Activated gamma-delta T cell (primary cell): ENCODE data around the gene MACF1.

Experiments
- DNase-seq: peaks from one replicate; lab custom pipeline; 2025; lab: John Stamatoyannopoulos, UW

The MACF1 gene

DNA sequence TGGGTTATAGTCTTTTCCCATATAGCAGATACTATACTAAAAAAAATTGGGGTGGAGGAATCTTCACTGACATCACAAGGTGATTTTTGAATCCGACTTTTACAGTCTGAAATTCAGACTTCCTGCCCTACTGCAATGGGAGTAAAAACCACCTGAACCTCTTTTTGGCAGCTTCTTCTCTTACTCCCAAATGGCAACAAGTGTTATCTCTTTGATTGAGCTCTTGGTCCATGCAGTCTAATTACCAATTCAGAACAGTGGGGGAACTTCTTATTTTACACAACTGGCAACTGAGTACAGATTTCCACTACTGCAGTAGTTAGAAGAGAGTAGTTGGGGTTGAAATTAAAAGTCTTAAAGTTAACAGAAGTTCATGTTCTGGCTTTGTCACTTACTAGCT lies 62.3 kb downstream of the MACF1 start:
- DNase-seq = no peak

DNA sequence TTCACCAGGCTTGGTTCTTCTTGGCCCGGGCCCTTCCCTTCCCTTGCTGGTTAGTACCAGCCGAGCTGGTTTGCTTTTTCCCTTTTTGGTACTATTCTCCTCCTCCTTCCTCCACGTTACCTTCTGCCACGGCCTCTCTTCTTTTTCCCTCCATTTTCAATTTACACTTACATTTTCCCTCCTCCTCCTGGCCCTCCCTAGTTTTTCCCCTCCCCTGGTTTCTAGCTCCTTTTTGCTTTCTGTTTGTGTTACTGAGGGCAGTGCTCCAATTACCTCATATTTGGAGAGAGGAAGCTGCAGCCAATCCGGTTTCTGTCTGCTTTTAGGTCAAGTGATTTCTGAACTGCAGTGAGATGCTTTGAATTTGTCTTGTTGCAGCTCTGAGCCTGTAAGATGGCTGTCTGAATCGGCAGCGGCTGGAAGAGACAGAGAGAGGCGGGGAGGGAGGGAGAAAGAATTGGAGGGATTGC lies 63.7 kb downstream of the MACF1 start:
- DNase-seq = no peak

DNA sequence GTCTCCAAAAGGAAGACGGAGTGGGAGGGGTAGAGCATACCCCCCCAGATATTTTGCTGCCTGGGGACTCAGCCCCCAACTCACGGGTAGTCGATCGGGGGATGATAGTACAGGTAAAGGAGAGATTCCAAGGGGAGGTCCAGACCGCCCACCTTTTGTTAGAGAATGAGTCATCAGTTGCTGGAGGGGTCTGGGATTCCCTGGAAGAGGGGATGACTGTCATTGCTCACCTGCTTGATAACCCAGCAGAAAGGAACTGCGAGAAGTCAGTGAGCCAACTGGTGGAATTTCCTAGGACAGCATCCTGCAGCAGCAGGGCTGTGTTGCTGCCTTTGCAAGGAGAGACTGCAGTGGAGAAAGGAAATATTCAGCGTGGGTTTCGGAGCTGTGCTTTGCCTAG lies 64.4 kb downstream of the MACF1 start:
- no peak for DNase-seq

DNA sequence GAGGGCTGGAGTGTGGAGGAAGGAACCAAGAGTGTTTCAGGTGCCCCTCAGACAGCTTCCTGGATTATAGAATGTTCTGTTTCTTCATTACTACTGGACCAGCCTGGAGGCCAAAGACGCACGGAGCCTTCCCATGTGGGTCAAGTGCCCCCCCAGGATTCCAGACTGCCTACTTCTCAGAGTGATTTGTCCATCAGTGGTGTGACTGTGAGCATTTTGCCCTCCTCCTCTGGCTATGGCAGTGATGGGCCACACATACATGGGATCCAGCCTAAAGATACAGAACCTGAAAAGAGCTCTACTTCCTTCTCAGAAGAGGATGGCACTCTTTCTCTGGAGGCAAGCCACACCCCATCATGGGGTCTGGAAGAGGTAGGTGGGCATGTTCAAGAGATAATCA lies 64.9 kb downstream of the MACF1 start:
- no peak for DNase-seq

DNA sequence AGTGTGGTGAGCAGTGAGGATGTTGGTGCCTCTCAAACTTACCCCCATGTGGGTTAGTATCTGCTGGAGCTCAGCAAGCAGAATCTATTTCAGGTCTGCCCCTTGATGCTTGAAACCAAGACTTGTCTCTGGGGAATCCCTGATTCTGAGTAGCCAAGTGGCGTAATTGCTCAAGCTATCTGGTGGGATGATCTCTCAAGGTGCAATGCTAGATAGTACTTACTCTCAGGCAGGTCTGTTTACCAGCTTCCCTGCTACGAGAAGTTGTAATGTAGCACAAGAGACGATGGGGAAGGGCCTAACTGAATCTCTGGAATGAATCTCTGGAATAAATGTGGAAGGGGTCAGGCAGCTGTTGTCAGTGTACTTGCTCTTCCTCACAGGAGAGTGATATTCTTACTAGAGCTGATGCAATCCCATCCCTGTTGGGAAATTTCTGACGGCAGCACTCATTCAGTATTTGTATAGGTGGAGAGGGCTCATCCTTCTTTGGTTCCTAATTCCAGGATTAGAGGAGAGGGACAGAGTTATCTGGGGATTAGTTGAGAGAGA lies 65.4 kb downstream of the MACF1 start:
- DNase-seq = no peak

DNA sequence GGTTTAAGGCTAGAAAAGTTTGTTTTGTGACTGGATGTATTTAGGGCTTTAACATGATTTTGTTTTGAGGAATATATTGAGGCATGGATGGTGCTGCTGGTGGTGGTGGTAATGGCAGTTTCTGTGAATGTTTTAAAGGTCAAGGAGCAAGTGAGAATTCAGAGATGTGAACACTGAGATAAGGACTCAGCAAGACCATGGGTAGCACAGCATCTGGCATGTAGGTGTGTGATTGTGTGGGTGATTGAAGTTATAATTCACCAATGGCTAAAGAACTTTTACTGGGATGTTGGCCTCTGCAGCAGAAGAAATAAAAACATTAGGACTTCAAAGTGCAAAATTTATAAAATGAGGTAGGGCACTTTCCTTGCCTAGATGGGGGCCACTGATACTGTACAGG lies 65.9 kb downstream of the MACF1 start:
- no peak for DNase-seq

DNA sequence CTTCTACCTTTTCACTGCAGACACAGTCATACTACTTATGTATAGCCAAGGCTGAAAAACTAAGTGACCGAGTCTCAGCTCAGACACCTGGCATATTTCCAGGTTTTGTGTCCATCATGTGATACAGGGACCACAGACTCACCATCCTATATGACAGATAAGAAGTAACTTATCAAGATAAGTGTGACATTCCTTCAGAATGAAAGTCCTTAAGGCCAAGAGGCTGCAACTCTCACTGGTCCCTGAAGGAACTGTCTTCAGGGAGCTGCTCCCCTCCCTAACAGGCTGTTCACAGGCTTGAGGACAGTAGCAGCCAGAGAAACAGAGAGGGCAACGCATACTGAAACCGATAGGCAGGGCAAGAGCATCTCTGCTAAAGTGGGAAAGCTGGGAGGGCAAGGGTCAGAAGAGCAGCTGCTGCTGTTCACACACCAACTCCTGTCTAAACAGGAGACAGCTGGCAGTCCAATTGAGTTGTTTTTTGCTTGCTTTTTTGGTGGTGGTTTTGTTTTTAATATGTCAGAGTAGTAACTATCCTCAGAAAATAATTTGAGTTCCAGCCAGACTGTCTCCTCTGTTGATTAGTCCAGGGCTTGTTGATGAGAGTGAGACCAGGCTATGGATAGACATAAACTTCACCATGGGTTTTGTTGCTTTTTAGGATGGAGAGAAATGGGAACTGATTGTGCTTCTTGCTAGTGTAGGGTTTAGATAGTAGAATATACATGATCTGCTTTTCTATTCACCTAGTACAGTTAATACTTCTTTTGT lies 67.7 kb downstream of the MACF1 start:
- DNase-seq = no peak

DNA sequence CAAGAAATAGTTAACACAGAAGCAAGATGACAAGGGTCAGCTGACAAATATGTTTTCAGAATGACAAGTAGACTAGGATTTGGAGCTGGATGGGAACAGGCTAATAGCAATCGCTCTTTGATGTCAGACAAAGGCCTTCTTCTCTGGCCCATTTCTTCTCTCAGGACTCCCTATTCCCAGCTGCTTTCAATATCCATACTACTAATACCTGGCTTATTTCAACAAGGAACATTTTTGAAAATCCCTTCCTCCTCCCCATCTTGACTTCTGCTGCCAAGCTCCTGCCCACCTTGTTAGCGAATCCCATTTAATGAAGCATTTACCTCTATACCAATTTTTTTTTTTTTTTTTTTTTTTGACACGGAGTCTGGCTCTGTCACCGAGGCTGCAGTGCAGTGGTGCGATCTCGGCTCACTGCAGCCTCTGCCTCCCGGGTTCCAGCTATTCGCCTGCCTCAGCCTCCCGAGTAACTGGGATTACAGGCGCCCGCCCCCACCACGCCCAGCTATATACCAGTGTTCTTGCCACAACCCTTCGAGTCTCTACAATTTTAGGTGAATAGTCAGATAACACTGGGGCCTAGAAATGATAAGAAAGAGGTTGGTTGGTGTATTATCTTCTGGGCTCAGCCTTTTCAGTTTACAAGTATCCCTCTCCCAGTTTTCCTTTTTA lies 68.4 kb downstream of the MACF1 start:
- DNase-seq = no peak

DNA sequence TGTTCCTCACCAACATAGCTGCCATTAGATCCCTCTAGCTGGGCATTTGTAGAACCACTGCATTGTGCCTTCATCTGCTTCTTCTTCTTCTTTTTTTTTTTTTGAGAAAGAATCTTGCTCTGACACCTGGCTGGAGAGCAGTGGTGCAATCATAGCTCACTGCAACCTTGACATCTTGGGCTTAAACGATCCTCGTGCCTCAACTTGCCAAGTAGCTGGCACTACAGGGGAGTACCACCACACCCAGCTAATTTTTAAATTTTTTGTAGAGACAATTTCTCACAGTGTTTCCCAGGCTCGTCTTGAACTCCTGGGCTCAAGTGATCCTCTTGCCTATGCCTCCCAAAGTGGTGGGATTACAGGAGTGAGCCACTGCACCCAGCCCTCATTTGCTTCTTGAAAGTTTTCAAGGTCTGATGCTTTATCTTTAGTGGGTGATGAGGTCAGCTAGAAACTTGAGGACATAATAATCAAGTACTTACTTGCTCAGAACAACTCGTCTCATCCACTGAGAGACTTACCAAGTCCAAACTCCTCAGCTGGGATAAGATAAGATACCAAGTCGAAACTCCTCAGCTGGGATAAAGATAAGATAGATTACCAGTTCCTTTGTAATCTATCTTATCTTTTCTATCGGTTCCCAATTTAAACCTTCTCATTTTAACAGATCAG lies 71.5 kb downstream of the MACF1 start:
- DNase-seq = no peak

DNA sequence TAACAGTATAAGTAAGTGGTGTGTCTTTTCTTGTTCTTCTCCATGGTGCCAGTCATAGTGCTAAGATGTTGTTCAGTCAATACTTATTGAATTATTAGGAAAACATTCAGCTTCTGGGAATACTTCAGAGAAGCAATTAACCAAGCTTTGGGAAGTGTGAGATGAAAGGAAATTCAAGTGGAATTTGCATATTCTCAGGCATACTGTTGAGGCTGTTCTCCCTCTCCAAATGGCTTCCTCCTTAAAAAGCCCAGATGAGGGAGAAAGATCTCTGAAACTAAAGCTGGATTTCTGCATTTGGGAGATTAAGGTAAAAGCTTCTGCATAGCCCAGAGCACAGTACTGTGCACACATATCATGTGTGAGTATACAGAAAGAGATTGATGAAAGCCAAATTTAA lies 73.4 kb downstream of the MACF1 start:
- no peak for DNase-seq

DNA sequence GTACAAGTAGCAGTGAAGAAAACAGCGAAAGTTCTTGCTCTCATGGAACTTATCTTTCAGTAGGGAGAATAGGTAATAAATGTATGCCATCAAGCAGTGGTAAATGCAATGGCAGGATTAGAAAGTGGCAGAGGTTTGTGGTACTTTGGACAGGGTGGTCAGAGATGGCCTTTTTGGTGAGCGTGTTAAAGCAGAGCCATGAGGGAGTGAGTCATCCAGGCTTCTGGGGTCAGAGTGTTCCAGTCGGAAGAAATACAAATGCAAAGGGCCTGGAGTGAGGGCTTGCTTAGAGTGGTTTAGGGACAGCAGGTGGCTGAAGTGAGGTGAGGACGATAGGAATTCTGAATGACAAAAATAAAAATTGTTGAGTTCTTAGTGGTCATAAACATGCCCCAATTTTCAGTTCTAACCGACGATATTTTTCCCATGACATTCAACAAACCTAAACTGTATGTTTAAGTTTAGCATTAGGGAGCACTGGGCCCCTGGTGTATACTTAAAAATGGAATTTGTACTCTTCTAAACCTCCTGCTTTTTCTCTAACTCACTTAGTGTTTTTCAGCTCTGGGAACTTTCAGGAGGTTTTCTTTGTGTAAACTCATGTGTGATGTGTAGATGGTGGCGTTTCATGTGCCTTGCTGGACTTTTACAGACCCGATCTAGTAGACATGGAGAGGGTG lies 78.2 kb downstream of the MACF1 start:
- DNase-seq = no peak

DNA sequence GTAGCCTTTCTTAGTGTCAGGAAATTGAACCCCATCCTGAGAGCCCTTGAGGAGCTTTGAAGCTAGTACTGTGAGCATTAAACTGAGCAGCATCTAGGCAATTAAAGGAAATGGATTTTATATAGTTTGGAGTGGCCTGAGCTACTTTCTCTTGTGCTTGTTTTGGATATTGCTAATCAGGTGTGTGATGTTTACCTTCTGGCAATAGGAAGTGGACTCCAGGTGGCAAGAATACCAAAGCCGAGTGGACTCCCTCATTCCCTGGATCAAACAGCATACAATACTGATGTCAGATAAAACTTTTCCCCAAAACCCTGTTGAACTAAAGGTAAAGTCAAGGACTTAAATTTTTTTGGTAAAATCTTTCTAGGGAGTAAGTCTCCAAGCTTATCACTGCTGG lies 79.4 kb downstream of the MACF1 start:
- DNase-seq = no peak

DNA sequence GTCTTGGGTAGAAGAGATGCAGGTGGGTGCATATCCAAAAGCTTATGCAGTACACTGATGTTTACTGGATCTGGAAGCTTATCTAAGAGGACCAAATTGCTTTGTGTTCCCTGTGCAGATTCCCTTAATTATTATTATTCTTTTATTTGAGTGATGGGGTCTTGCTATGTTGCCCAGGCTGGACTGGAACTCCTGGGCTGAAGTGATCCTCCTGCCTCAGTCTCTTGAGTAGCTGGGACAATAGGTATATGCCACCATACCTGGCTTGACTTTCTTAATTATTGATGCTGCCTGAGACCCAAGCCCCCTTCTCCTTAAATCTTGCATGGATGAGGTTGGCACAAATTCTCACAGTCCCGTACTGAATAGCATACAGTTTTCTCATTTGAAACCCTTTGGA lies 83.0 kb downstream of the MACF1 start:
- DNase-seq = no peak

DNA sequence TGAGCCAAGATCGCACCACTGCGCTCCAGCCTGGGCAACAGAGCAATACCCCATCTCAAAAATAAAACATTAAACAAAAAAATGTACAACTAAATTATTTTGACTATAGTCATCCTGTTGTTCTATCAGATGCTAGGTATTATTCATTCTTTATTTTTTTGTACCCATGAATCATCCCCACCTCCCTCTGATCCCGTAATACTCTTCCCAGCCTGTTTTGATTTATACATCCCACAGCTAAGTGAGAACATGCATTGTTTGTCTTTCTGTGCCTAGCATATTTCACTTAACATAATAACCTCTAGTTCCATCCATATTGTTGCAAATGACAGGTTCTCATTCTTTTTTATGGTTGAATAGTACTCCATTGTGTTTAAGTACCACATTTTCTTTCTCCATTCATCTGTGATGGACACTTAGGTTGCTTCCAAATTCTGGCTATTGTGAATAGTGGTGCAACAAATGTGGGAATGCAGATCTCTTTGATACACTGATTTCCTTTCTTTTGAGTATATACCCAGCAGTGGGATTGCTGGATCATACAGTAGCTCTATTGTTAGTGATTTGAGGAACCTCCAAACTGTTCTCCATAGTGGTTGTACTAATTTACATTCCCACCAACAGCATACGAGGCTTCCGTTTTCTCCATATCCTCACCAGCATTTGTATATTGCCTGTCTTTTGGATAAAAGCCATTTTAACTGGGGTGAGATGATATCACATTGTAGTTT lies 84.4 kb downstream of the MACF1 start:
- DNase-seq = no peak

DNA sequence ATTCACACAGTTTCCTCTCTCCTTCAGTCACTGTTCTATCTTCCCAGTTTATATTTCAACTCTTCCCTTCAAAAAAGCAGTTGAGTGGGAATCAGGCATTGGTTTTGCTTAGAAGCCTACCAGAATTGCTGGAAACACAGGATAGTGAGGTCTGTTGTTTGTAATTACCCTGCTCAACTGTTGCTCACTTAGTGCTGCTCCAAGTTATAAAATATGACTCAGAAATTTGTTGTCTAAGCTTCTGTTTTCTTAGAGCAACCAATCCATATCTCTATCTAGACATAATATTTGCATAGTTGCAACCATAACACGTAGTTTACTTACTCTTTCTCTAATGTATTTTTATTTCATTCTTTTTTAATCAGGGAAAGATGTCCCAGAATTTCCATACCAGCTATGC lies 87.9 kb downstream of the MACF1 start:
- no peak for DNase-seq

DNA sequence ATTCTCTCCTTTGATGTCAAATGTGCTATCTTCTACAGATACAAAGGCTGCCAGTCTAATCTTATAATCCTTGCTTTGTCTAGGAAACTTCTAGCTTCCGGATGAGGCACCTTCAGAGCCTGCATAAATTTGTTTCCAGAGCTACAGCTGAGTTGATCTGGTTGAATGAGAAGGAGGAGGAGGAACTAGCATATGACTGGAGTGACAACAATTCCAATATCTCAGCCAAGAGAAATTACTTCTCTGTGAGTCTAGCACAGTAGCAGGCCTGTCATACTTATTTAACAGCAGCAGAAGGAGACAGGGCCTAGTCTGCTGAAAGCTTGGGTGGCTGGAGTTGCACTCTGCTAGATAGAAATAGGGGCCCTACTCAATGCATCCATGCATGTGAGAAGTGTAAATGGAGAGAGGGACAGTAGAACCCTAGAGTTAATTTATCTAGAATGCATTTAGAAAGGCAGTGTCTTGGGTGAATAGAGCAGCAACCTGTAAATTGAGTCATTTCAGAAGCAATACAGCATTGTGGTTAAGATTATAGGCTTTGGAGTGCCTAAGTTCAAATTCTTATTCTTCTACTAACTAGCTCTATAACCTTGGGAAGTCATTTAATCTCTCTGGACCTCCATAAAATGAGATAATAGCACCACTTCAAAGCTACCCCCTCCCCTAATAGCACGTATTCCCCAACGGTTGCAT lies 89.0 kb downstream of the MACF1 start:
- DNase-seq = no peak

DNA sequence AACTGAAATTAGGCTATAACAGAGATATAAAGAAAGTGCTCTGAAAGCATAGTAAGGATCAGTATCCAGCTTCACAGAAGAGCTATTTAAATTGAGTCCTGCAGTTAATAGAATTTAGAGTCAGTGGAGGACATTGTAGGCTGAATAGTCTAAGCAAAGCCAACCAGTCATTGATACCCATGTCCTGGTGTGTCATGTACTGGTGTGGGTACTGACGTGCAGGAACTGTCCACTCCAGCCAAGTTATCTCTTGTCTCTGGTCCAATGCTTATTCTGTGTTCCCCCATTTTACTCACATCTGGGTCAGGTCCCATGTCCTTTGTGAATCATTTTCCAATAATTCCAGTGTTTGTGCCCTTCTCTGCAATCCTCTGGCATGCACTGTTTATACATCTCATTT lies 90.0 kb downstream of the MACF1 start:
- no peak for DNase-seq

DNA sequence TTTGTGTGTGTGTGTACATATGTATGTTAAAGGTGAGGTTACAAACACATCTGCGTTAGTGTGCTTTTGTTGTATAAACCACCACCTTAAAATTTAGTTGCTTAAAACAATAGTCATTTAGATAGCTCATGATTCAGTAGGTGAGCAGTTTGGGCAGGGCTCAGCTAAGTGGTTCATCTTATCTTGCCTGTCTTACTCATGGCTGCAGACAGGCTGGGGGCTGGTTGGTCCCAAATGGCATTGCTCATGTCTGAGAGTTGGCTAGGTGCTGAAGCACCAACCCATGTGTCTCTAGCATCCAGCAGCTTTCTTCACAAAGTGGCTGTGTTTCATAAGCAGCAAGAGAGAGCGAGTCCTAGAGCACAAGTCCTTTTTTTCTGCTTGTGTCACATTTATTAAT lies 91.4 kb downstream of the MACF1 start:
- DNase-seq = no peak

DNA sequence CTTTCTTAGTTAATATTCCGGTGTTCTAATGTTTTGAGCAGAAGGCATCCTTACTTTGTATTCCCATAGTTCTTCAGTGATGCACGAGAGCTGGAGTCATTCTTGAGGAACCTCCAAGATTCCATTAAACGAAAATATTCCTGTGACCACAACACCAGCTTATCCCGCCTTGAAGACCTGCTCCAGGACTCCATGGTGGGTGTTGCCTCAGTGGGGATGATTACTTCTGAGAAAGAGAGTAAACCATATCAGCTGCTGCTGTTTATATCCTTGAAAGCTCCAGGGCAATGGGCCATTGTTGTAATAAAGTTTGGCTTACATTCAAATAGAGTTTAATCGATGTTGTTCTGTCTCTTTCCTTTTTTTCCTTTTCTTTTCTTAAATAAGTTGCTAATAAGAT lies 93.1 kb downstream of the MACF1 start:
- no peak for DNase-seq

DNA sequence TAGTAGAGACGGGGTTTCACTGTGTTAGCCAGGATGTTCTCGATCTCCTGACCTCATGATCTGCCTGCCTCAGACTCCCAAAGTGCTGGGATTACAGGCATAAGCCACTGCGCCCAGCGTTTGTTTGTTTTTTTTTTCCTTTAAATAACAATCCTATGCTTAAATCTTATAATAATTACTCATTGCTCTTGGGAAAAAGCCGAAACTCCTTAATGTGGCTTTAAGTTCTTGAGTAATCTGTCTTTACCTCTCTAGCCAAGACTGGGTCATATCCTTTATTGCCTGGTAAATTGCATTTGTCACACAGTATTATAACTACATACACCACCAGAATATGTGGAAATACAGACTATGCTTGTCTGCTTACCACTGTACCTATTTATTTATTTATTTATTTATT lies 97.1 kb downstream of the MACF1 start:
- DNase-seq = no peak

DNA sequence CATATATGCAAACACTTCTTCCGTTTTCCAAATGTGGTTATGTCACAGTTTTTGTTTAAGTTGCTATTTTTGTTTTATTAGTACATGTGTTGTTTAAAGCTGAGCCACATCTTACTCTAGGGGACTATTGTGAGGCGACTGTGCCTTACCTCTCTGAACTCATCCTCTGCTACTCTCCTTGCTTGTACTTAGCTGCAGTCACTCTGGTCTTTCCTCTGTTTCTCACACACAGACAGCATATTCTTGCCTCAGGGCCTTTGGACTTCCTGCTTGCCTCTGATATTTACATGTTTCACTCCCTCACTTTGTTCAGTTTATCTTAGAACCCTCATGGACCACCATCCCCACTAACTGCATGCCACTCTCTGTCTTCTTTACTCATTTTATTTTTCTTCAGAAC lies 101.1 kb downstream of the MACF1 start:
- no peak for DNase-seq
